ENCODE data around the gene TEP1. TPM values are rescaled to one million over a fixed set of nuclear protein-coding genes. Genes with fewer than 3 reads are reported as not detected.

TEP1 gene
- total and polyA plus RNA-seq, 2 experiments from 2014 or later, result 5.2 to 12.9 TPM

DNA sequence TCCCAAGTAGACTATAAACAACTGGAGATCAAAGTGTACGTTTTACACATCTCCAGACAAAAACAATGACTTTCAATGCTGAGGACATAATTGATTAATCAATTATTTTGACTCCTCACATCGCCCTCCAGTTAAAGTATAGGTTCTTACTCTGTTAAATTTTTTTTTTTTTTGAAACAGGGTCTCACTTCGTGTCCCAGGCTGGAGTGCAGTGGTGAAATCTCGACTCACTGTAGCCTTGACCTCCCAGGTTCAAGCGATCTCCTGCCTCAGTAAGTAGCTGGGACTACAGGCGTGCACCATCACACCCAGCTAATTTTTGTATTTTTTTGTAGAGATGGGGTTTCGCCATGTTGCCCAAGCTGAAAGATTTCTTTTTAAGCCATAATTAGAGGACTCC lies 79.3 kb downstream of the TEP1 start:
- no peaks in the 10 kb centered on the region for H3K9me3 ChIP-seq (ENCODE audit: low read depth)
- no peak overlapping the region for H3K9ac ChIP-seq
- in situ Hi-C loops (cut with MboI), result no loop called here

DNA sequence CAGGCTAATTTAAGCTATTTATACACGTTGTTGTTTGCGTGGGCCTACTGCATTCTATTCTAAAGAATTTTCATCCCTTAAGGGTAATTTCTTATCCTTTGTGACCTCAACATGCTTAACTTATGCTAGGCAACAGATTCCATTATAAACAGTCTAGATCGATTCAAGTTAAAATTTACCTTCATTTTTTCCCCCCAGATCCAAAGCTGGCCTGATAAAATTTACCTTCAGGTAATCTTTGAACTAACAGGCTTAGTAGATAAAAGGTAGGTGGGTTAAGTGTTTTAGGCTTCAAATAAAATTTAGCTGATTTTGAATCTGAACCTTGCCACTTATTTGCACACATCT lies 79.8 kb downstream of the TEP1 start:
- no peaks in the 10 kb centered on the region for H3K9me3 ChIP-seq (ENCODE audit: low read depth)
- no peak for DNase-seq
- H3K27me3 ChIP-seq (replicated peaks; ENCODE audit: insufficient read depth), result no peaks in the 10 kb centered on the region
- peak overlapping the region; percentile 94 for H2AFZ ChIP-seq
- peak overlapping the region; percentile 81 for H3K9ac ChIP-seq
- peaks cover 45% of the 10 kb centered on the region for H3K79me2 ChIP-seq (ENCODE audit: insufficient read depth)
- TF ChIP-seq EZH2phosphoT487 (IDR thresholded peaks at IDR 0.05; ENCODE audit: insufficient read depth, low read depth), result no peak
- no peak for TF ChIP-seq EZH2 (IDR thresholded peaks at IDR 0.05; ENCODE audit: insufficient read depth, poor library complexity, severe bottlenecking)
- in situ Hi-C loops (cut with MboI), result no loop called here
- H3F3A ChIP-seq (ENCODE audit: insufficient read depth), result peaks cover 31% of the 10 kb centered on the region
- peaks cover 6% of the 10 kb centered on the region; the same call in 1 of the 2 replicates for H3K4me1 ChIP-seq (ENCODE audit: insufficient read depth)
- H3K27ac ChIP-seq, result peak overlapping the region; percentile 71
- 21 to 28% methylated on average over 3 of the region's 3 CpGs for WGBS, 2 experiments (ENCODE audit: low coverage in 1 of 2, low lambda C conversion rate in 2 of 2, missing lambda C conversion rate in 2 of 2)
- no peaks in the 10 kb centered on the region for H3K36me3 ChIP-seq (ENCODE audit: low read depth)
- H3K4me2 ChIP-seq (ENCODE audit: unreplicated experiment), result peak overlapping the region; percentile 93
- 0 out of 2 replicates have a peak, but pooled peaks cover 3% of the 10 kb centered on the region for H4K20me1 ChIP-seq (ENCODE audit: insufficient read depth)
- peak overlapping the region; percentile 95 for H3K4me3 ChIP-seq
- H3K9me2 ChIP-seq (ENCODE audit: insufficient read depth), result no peaks in the 10 kb centered on the region

More for the DNA sequence above, 79.3 kb downstream of the TEP1 start:
- Histone ChIP-seq H3K27me3 (replicated peaks; ENCODE audit: insufficient read depth) (no peaks in the 10 kb centered on the region), H3F3A (ENCODE audit: insufficient read depth) (peaks cover 25% of the 10 kb centered on the region), H3K27ac (no peak overlapping the region), H3K9me2 (ENCODE audit: insufficient read depth) (no peaks in the 10 kb centered on the region), H3K4me3 (no peak overlapping the region), H3K4me1 (ENCODE audit: insufficient read depth) (peaks cover 6% of the 10 kb centered on the region; the same call in 1 of the 2 replicates), H2AFZ (peak overlapping the region; percentile 94; the same call in 1 of the 2 replicates), H3K4me2 (ENCODE audit: unreplicated experiment) (no peak overlapping the region), H3K36me3 (ENCODE audit: low read depth) (no peaks in the 10 kb centered on the region), H4K20me1 (ENCODE audit: insufficient read depth) (0 out of 2 replicates have a peak, but pooled peaks cover 3% of the 10 kb centered on the region), H3K79me2 (ENCODE audit: insufficient read depth) (peaks cover 39% of the 10 kb centered on the region)
- DNase-seq, result no peak
- no peak for TF ChIP-seq EZH2phosphoT487 (IDR thresholded peaks at IDR 0.05; ENCODE audit: insufficient read depth, low read depth)
- TF ChIP-seq EZH2 (IDR thresholded peaks at IDR 0.05; ENCODE audit: insufficient read depth, poor library complexity, severe bottlenecking), result no peak
- 71 to 73% methylated on average over 7 of the region's 7 CpGs for whole genome bisulfite sequencing, 2 experiments (ENCODE audit: low coverage in 1 of 2, low lambda C conversion rate in 2 of 2, missing lambda C conversion rate in 2 of 2)

DNA sequence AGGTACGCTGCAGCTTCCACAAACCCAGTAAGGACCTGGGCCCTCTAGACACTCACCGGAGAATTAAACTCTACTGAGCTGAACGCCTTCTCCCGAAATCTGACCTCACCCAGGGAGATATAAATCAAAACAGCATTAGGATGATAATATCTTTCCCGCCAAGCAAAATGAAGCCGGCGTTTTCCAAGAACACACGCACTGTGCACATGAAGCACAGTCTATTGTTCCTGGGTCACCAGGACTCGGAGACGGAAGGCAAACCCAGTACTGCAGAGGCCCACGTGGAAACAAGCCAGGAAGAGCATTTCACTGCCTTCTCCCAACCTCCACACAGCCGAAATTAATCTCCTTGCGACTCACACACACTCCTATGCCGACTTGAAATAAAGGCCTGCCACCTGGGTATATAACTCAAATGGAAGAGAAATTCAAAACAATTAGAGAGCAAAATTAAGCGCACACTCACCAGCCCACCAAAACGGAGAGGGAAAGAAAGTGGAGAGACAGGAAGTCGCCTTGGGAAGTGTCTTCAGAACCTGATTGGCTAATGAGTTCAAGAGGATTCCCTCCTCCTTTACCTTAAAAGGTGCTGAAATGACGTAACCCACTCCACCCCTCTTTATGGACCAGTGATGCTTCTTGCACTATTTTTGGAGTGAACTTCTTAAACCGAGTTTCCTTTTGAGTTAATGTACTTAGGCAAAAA lies 80.4 kb downstream of the TEP1 start, which contains the start of gene CCNB1IP1:
Gene CCNB1IP1, minus strand, starts transcription at position 492 of the 706 bp plus-strand sequence. CDS start 16,756 bp downstream, outside the sequence.
- Histone ChIP-seq H3K79me2 (ENCODE audit: insufficient read depth) (peaks cover 50% of the 10 kb centered on the region), H3K9me2 (ENCODE audit: insufficient read depth) (no peaks in the 10 kb centered on the region), H3K4me2 (ENCODE audit: unreplicated experiment) (peak within 1 kb of the TSS; percentile 93), H4K20me1 (ENCODE audit: insufficient read depth) (0 out of 2 replicates have a peak, but pooled peaks cover 3% of the 10 kb centered on the region), H3K27me3 (replicated peaks; ENCODE audit: insufficient read depth) (no peaks in the 10 kb centered on the region), H3K4me1 (ENCODE audit: insufficient read depth) (peaks cover 6% of the 10 kb centered on the region; the same call in 1 of the 2 replicates), H3K9me3 (ENCODE audit: low read depth) (no peaks in the 10 kb centered on the region), H3K4me3 (peak within 1 kb of the TSS; percentile 95), H3K36me3 (ENCODE audit: low read depth) (0 out of 2 replicates have a peak, but pooled peaks cover 4% of the 10 kb centered on the region), H3F3A (ENCODE audit: insufficient read depth) (peaks cover 35% of the 10 kb centered on the region), H3K9ac (peak within 1 kb of the TSS; percentile 81), H3K27ac (peak within 1 kb of the TSS; percentile 71), H2AFZ (peak within 1 kb of the TSS; percentile 94)
- WGBS, 2 experiments (ENCODE audit: low coverage in 1 of 2, low lambda C conversion rate in 2 of 2, missing lambda C conversion rate in 2 of 2), result 2 to 3% methylated on average over 19 of the region's 19 CpGs
- TF ChIP-seq EZH2phosphoT487 (IDR thresholded peaks at IDR 0.05; ENCODE audit: insufficient read depth, low read depth) (no peak), EZH2 (IDR thresholded peaks at IDR 0.05; ENCODE audit: insufficient read depth, poor library complexity, severe bottlenecking) (no peak)
- in situ Hi-C loops (cut with MboI), result no loop called here
- DNase-seq, result peak; percentile 86

DNA sequence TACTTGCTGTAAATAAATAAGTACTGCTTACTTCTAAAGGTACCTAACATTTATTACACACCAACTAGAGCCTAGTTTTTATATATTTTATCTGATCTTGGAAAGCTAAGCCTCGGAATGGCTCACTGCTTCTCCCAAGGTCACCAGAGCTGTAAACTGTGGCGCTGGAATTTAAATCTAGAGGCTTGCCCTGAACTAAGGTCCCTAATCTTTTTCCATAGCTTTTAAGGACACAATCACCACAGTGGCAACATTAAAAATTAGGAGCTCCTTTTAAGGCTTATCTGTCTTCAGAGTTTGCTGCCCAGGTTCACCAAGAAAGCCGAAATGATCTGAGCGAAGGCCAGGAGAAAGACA lies 80.9 kb downstream of the TEP1 start:
- Histone ChIP-seq H4K20me1 (ENCODE audit: insufficient read depth) (0 out of 2 replicates have a peak, but pooled peaks cover 3% of the 10 kb centered on the region), H2AFZ (peak overlapping the region; percentile 94), H3K4me2 (ENCODE audit: unreplicated experiment) (peak overlapping the region; percentile 93), H3K9ac (peak overlapping the region; percentile 81), H3F3A (ENCODE audit: insufficient read depth) (peaks cover 41% of the 10 kb centered on the region), H3K27me3 (replicated peaks; ENCODE audit: insufficient read depth) (no peaks in the 10 kb centered on the region), H3K27ac (peak overlapping the region; percentile 71), H3K9me2 (ENCODE audit: insufficient read depth) (no peaks in the 10 kb centered on the region), H3K4me1 (ENCODE audit: insufficient read depth) (peaks cover 12% of the 10 kb centered on the region), H3K4me3 (peak overlapping the region; percentile 95), H3K79me2 (ENCODE audit: insufficient read depth) (peaks cover 55% of the 10 kb centered on the region), H3K36me3 (ENCODE audit: low read depth) (0 out of 2 replicates have a peak, but pooled peaks cover 5% of the 10 kb centered on the region), H3K9me3 (ENCODE audit: low read depth) (no peaks in the 10 kb centered on the region)
- TF ChIP-seq EZH2phosphoT487 (IDR thresholded peaks at IDR 0.05; ENCODE audit: insufficient read depth, low read depth), result no peak
- no peak for TF ChIP-seq EZH2 (IDR thresholded peaks at IDR 0.05; ENCODE audit: insufficient read depth, poor library complexity, severe bottlenecking)
- WGBS, 2 experiments (ENCODE audit: low coverage in 1 of 2, low lambda C conversion rate in 2 of 2, missing lambda C conversion rate in 2 of 2), result 1 to 3% methylated on average over 4 of the region's 4 CpGs
- in situ Hi-C loops (cut with MboI), result no loop called here
- peak; percentile 53 for DNase-seq

All from GM23248 (cell line).